HG03175 (cell line): ENCODE measurements around the gene RUSF1.
A peak's percentile ranks its signal among the peaks of the same experiment; 100 is the strongest.
"Not testable (repeated sequence)": the region's sequence is repeated elsewhere in the genome, so short reads cannot be mapped to it uniquely, and the experiment has no call there.

Experiments used
- ATAC-seq: cut with Tn5 transposase; IDR thresholded peaks from one replicate; pipeline ENCODE4 v1.9.1; 2021; ENCODE audit warnings: mild to moderate bottlenecking, moderate library complexity; ENCODE audit not compliant: unreplicated experiment

RUSF1 gene

DNA sequence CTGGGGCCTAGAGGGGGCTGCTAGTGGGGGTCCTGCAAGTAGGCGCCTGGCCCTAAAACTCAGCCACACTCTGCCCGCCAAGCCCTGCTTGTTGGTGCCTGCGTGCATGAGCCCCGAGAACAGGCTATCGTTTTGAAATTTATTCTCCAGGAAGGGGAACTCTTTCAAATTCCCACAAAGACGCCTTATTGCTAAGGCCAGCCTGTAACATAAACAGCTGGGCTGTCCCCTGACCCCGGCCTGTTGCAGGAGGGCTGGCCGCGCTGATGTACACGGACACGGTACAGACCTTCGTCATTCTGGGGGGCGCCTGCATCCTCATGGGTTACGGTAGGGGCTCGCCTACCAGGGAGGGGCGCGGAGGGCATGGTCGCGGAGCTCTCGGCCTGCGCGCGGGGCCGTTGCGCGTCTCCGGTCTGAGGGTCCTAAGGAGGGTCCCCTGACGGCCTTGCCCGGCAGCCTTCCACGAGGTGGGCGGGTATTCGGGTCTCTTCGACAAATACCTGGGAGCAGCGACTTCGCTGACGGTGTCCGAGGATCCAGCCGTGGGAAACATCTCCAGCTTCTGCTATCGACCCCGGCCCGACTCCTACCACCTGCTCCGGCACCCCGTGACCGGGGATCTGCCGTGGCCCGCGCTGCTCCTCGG, 21.0 kb downstream of the RUSF1 start:
- ATAC-seq, result no peak

DNA sequence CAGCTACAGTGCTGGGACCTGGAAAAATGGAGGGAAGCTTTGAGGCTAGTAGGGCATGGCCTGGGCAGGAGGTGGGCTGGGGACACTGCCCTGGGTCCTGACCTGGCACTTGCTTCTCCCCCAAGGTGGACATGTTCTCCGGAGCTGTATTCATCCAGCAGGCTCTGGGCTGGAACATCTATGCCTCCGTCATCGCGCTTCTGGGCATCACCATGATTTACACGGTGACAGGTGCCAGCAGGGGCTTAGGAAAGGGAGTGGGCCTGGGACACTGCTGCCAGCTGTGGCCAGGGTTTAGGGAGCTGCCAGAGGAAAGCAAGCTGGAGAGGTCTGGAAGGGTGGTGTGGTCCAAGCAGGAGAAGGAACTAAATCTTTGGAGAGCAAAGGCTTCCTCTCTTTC, 22.1 kb downstream of the RUSF1 start:
- ATAC-seq, result no peak

DNA sequence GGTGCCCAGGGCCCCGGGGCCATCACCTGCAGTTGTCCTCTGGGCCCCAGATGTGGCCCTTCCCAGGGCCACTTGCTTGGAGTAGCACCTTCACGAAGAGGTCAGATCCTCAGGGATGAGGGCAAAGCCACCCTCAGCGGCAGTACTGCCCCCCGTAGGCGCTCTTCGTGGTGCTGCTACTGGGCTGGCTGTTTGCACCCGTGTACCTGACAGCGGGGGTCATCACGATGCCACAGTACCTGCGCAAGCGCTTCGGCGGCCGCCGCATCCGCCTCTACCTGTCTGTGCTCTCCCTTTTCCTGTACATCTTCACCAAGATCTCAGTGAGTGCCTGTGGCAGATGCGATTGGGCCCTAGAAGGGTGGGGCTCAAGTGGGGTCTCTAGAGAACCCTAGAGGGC, 22.6 kb downstream of the RUSF1 start:
- ATAC-seq, result no peak

- no peak for ATAC-seq
Observed at GRCh38 chr16:31484491-31485171, 23.6 kb downstream of the RUSF1 start.

- not testable (repeated sequence) for ATAC-seq
Observed at GRCh38 chr16:31484048-31484447, 24.1 kb downstream of the RUSF1 start.

GRCh38 chr16:31483081-31483480, 25.1 kb downstream of the RUSF1 start, which contains the start of gene SLC5A2:
TSS of gene SLC5A2 (plus strand) at chr16:31483123. CDS start at chr16:31483137, 14 bp downstream.
- no peak for ATAC-seq

DNA sequence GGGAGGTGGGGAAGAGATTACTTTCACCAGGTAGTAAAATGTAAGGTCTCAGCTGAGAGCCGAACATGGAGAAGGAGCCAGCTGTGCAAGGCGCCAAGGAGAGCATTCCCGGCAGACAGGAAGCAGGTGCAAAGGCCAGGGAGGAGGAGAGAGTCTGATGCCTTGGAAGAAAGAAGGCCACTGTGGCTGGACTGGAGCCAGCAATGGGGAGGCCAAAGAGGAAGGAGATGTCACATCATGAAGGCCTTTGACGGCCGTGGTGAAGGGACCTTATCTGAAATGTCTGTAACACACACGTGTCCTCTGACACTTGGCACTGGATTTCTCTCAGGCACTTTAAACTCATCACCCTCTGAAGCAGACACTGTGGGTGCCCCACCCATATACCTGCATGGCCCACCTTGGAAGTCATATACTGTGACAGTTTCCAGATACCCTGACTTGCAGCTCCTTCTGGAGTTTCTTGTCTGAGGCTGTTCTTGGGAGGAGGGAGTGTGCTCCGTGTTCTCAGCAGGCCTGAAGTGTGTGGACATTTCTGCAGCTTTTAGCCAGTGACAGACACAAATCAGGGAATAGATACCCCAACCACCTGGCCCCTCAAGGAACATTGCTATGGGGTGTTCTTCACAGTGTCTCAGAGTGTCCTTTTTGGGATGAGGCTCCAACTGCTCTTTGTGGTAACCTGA, 27.2 kb downstream of the RUSF1 start:
- no peak for ATAC-seq

DNA sequence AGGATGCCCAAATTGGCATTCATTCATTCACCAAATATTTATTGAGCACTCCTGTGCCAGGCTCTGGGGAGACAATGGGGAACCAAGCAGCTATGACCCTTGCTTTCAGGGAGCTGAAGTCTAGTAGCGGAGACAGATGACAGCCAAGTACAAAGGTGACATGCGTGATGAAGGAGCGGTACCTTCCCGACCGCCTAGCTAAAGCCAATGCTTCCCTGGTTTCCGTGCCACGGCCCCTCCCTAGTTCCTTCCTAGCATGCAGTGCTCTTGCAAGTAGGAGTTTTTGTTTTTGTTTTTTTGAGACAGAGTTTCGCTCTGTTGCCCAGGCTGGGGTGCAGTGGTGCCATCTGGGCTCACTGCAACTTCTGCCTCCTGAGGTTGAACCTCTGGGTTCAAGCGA, 28.4 kb downstream of the RUSF1 start:
- ATAC-seq, result no peak

DNA sequence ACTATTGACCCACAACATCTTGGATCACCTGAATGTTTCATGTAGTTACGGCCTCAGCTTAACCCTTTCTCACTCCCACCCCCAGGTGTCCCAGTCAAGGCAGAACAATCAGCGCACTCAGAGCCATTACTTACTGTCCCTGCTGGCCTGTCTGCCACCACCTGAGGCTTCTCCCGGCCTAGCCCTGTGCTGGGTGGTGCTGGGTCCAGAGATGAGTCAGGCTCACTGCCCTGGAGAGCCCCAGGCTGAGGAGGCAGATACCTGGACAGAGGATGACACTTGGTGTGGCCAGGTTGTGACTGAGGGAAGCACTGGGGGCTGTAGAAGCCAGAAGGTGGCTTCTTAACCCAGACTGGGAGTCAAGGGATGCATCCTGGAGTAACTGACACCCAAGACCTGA, 29.2 kb downstream of the RUSF1 start:
- no peak for ATAC-seq

- no peak for ATAC-seq
Observed at GRCh38 chr16:31477220-31478216, 30.7 kb downstream of the RUSF1 start.

- ATAC-seq, result peak; percentile 37
Observed at GRCh38 chr16:31476303-31477219, 31.6 kb downstream of the RUSF1 start.

- no peak for ATAC-seq
Observed at GRCh38 chr16:31475946-31476302, 32.3 kb downstream of the RUSF1 start.

GRCh38 chr16:31474773-31475738, 33.1 kb downstream of the RUSF1 start:
- ATAC-seq, result no peak

GRCh38 chr16:31474173-31474714, 33.9 kb downstream of the RUSF1 start:
- no peak for ATAC-seq

GRCh38 chr16:31473264-31473984, 34.8 kb downstream of the RUSF1 start:
- ATAC-seq, result no peak

- no peak for ATAC-seq
Observed at GRCh38 chr16:31472709-31473203, 35.4 kb downstream of the RUSF1 start.

DNA sequence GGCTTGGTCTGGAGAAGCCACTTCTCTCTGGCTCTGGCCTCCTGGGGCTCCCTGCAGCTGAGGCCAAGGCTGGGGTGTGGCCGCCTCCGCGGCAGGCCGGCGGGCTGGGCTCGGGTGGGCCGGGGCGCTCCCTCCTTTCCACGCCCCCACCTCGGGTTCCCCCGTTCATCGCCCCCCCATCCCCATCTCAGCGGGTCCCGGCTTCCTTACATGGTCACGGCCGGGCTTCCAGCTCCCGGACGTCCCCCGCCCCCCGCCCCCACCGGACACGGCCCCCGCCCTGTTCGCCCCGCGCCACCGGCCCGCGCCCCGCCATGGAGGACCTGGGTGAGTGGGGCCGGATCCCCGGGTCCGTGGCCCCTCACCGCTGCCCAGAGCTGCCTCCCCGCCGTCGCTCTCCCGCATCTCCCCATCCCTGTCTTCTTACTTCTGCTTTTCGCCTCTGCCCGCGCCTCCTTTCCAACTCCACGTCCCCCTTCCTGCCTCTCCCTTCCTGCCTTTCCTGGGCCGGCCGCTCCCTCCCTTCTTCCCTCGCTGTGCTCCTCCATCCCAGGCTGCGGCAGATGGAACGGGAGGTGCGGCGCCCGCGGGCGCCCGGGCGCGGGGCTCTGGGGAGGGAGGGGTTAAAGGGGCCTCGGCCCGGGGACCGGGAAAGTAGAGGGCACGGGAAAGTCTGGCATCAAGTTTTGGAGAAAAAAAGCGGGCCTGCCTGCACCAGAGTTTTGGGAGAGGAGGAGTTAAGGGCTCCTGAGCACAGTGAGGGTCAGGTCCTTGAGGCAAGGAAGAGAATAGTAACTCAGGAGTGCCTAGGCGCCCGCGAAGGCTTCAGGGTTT, 36.1 kb downstream of the RUSF1 start, which contains the start of gene TGFB1I1:
TGFB1I1 (plus strand) TSS at position 278 of the 834 bp plus-strand sequence; CDS start at position 315, 37 bp downstream.
- ATAC-seq, result no peak
